HL-60 (cell line): ENCODE results near the gene TMEM37.

ENCODE experiments used
- DNase-seq, 2 experiments: peaks; one replicate each; pipeline ENCODE4 v3.0.0-alpha.2; 2010 to 2020; ENCODE audit warnings: low read depth in 1 of 2, low spot score in 1 of 2
- H3K27ac ChIP-seq: fragments of 250-450 bp; sonication (Bioruptor Pico); replicated peaks from 2 replicates; pipeline ENCODE4 v1.5.1; 2020; ENCODE audit warnings: mild to moderate bottlenecking, moderate library complexity
- H3K27me3 ChIP-seq: fragments of 250-450 bp; sonication (Bioruptor Pico); 2 replicates; pipeline ENCODE4 v1.5.1; 2021; ENCODE audit warnings: mild to moderate bottlenecking, moderate library complexity; ENCODE audit not compliant: insufficient read depth, poor library complexity, severe bottlenecking
- H3K4me3 ChIP-seq: replicated peaks from 2 replicates; pipeline ENCODE4 v1.5.1; 2011; ENCODE audit warnings: mild to moderate bottlenecking, control low read depth, low read length; ENCODE audit not compliant: insufficient read depth
- GABPA ChIP-seq: IDR thresholded peaks from 2 replicates; pipeline ENCODE4 v1.6.1; 2012; ENCODE audit warnings: low read depth
- POLR2AphosphoS5 ChIP-seq: IDR thresholded peaks from 2 replicates; pipeline ENCODE4 v1.6.1; 2012; ENCODE audit warnings: low read depth
- REST ChIP-seq: IDR thresholded peaks from 2 replicates; pipeline ENCODE4 v1.6.1; 2012; ENCODE audit warnings: low read depth; ENCODE audit not compliant: insufficient replicate concordance
- SPI1 ChIP-seq: IDR thresholded peaks from 2 replicates; pipeline ENCODE4 v1.6.1; 2012; ENCODE audit warnings: low read depth, mild to moderate bottlenecking, borderline replicate concordance
- TF ChIP-seq, protein P1 (sequence below): IDR thresholded peaks from one replicate; pipeline ENCODE4 v1.5.1; 2011; ENCODE audit warnings: low read length, control low read depth, inconsistent platforms; ENCODE audit not compliant: insufficient read depth

Gene TMEM37

GRCh38 chr2:119419065-119419464, 12.6 kb upstream of the TMEM37 start:
- no peak for DNase-seq
- no peaks in the 10 kb centered on the region for H3K27me3 ChIP-seq
- TF ChIP-seq REST (no peak), POLR2AphosphoS5 (no peak), SPI1 (no peak), GABPA (no peak)
- TF ChIP-seq, protein P1, sequence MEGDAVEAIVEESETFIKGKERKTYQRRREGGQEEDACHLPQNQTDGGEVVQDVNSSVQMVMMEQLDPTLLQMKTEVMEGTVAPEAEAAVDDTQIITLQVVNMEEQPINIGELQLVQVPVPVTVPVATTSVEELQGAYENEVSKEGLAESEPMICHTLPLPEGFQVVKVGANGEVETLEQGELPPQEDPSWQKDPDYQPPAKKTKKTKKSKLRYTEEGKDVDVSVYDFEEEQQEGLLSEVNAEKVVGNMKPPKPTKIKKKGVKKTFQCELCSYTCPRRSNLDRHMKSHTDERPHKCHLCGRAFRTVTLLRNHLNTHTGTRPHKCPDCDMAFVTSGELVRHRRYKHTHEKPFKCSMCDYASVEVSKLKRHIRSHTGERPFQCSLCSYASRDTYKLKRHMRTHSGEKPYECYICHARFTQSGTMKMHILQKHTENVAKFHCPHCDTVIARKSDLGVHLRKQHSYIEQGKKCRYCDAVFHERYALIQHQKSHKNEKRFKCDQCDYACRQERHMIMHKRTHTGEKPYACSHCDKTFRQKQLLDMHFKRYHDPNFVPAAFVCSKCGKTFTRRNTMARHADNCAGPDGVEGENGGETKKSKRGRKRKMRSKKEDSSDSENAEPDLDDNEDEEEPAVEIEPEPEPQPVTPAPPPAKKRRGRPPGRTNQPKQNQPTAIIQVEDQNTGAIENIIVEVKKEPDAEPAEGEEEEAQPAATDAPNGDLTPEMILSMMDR, result no peak
- H3K4me3 ChIP-seq, result no peak overlapping the region
- no peak overlapping the region for H3K27ac ChIP-seq

DNA sequence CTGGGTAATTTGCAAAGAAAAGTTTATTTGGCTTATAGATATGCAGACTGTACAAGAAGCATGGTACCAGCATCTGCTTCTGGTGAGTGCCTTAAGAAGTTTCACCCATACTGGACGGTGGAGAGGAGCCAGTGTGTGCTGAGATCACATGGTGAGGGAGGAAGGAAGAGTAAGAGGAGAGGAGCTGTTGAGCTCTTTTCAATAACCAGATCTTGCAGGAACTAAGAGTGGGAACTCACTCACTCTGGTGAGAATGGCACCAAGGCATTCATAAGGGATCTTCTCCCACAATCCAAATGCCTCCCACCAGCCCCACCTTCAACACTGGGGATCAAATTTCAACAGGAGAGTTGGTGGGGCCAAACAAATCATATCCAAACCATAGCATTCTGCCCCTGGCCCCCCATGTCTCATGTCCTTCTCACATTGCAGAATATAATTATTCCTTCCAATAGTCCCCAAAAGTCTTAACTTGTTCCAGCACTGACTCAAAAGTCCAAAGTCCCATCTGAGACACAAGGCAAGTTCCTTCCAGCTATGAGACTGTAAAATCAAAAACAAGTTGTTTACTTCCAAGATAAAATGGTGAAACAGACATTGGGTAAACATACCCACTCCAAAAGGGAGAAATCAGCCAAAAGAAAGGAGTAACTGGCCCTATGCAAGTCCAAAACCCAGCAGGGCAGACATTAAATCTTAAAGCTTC, 11.7 kb upstream of the TMEM37 start:
- Histone ChIP-seq H3K27ac (no peak overlapping the region), H3K27me3 (no peaks in the 10 kb centered on the region), H3K4me3 (no peak overlapping the region)
- TF ChIP-seq REST (no peak), GABPA (no peak), SPI1 (no peak), POLR2AphosphoS5 (no peak)
- TF ChIP-seq, protein P1, result no peak
- no peak for DNase-seq

DNA sequence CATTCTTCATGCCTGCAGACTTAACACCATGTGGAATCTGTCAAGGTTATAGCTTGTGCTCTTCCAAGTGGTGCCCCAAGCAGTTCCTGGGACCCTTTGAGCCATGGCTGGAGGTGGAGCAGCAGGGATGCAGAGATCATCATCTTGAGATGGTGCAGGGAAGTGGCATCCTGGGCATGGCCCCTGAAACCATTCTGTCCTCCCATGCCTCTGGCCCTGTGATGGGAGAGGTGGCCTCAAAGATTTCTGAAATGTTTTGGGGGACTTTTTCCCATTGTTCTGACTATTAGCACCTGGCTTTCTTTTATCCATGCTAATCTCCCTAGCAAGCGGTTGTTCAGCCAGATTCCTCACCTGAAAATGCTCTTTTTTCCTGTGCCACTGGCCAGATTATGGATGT, 10.3 kb upstream of the TMEM37 start:
- H3K4me3 ChIP-seq, result no peak overlapping the region
- TF ChIP-seq SPI1 (no peak), GABPA (no peak), REST (no peak), POLR2AphosphoS5 (no peak)
- TF ChIP-seq, protein P1, result no peak
- no peak for DNase-seq
- H3K27ac ChIP-seq, result no peak overlapping the region
- no peaks in the 10 kb centered on the region for H3K27me3 ChIP-seq
